Hematopoietic multipotent progenitor cell (in vitro differentiated cells): ENCODE data around the gene PELI2. TPM values are rescaled to one million over a fixed set of nuclear protein-coding genes. Genes with fewer than 3 reads are reported as not detected.
A peak's percentile ranks its signal among the peaks of the same experiment; 100 is the strongest.

Source experiments
- DNase-seq, 3 donors: peaks; one replicate each; pipeline ENCODE4 v3.0.0-alpha.2; 2011 to 2015; ENCODE audit warnings: low read depth in 2 of 3, low spot score in 2 of 3
- total RNA-seq: library from RNA; depleted of rRNA; stranded (reverse); fragments of >200 nt; gene quantifications from one replicate; pipeline ENCODE4 v1.2.3, GENCODE V29; 2012

The PELI2 gene
- total RNA-seq, 1 donor = 46.3 TPM

DNA sequence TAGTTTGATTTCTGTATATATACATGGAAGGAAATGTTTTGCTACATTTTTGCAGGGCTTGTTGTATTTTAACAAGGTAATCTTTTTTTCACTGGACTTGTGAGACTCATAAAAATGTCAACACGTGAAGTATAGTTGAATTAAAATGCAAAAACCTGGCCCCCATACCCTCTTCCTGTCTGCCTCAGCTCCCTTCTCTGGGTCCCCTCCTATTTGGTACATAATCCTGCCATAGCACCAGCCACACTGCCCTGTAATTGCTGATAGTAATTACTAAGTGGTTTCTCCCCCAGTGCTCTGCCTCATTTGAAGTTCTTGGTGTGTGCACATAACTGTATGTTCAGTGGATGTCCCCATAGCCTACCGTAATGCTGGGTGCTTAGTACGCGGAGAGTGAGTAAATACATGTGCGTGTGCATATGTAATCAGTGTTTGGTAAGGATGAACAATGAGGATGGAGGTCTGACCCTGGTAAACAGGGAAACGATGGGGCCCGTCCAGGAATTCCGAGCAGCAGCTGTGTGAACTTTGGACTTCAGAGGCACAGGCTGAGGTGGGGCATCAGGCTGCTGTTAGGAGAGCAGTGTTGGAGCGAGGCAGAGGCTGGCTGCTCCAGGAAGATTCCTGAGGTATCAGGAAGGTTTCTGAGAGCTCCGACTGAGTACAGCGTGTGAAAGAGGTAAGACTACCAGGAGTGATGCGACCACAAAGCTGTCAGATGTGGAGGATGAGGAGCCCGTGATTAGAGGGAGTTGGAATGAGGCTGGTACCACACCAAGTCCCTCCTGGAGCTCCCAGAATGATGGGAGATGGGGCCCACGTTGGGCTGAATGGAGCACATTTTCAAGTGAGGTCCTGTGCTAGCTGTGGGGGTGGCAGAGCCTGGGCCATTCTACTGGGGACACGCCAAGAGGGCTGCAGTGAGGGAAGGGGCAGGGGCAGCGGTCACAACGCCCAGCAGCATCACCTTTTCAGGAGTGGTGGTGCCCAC, 106.8 kb downstream of the PELI2 start:
- DNase-seq = no peak

DNA sequence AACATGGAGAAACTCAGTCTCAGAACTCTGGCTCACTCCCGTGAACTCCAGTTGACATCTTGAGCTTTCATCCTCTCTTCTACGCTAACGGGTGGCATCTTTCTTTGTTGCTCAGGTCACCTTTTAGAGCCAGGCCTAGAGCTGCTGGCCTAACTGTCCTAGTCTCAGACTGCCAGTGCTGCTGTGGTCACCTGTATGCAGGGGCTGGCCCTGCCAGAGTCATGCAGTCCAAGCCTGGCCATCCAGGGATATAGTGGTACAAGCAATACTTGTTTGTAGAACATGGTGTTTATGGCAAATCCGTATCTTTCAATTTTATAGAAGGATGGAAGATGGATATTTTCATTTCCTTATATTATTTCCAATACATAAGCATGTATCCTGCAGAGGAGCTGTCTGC, 117.2 kb downstream of the PELI2 start:
- DNase-seq = no peak

DNA sequence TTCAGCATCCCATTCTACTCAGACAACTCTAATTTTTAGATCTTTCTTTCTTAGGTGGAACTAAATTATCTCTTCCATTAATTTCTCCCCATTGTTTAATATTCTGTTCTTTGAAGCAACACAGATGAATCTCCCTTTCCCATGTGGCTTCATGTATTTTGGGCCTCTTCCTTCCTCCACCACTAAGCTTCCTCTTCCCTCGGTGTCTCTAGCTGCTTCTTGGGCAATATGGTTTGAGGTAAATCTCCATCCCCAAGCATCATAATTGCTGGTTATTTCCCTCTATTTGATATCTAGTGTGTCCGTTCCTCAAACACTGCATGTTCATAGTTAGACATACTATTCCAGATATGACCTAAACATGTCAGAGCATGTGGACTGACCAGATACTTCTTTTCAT, 119.2 kb downstream of the PELI2 start:
- peak in 1 of 3 donors; percentile 17 for DNase-seq

DNA sequence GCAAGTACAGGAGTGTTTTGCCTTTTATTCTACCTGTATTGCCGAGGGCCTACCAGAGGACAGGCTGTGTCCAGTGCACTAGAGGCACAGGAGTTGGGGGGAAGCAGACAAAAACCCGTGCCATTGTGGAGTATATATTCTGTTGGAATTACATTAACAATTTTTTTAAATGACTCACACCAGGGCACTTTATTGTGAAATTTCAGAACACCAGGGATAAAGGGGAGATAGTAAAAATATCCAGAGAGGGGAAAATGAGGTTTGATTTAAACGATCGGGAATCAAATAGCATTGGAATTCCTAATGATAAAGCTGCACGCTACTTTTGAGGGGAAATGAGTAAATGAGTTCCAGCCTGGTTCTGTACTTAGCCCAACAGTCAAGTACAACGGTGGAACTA, 123.2 kb downstream of the PELI2 start:
- DNase-seq = no peak

DNA sequence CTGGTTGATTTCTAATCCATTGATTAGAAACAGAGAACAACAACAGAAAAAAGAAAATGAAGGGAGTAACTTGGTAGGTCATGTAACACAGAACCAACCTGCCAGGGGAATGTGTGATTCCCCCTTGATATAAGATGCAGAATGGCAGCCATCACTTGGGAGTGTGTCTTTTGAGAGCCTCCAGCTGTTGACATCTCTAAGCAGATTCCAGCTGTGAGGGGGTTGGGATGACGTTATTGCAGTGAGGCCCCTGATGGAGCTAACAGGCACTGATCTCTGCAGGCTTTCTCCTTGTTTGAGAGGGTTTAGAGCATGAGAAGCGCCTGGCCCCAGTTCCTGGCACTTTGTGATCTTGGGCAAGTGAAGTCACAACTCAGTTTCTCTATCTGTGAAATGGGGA, 124.9 kb downstream of the PELI2 start:
- DNase-seq = no peak

DNA sequence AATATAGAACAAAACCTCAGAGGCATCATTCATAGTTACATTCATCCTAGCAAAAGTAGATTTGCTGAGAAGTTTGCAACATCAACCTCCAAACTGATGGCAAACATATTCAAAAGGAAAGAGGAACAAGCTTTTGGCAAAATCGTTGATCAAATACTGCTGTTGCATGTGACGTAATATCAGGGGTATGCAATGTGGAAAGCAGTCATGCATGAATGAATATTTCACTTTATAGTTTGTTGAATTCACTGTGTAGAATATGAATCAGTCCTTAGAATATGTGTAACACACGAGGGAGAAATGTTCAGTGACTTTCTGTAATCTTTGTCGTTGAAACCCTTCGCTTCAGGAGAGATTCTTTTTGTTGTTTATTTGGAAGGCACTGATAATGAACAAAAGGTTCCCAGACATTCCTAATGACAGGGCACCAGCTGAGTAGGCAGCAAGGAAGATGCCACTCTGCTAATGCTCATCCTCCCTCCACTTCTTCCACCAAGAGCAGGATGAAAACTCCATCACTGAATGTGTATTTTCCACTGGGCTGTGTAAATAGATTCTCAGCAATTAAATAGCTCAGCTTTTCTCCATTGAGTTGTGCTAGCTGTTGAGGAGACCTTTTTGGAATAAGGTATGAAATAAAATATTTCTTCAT, 126.1 kb downstream of the PELI2 start:
- DNase-seq = peak in 1 of 3 donors; percentile 38

DNA sequence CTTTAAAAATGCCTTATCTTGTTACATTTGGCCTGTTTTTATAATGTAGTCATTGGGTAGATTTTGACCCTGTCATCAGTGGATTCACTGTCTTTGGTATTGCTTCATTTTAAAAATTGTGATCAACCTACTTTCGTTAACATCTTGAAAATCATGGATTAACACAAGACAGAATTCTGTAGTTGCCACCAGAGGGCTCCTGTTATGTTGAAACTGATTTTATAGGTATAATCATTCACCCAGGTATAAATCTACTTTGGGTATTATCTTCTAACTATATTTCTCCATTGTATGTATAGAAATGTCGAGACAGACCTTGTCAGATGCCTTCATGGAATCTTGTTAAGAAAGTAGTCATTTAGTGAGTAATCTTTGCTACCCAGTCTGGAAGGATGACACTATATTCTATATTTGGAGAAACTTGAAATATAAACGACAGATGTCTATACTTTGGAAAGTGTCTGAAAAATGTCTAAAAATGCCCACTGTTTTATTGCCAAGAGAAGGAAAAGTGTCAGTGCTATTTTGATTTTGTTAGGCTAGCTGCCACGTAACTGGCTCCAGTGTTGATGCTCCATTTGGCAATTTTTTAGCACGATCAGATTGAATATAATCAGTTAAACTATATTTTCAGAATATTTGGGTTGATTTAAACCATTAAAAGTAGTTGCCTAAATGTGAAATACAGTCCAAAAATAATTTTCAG, 129.4 kb downstream of the PELI2 start:
- peak in 2 of 3 donors; percentile 7 to 38 for DNase-seq

DNA sequence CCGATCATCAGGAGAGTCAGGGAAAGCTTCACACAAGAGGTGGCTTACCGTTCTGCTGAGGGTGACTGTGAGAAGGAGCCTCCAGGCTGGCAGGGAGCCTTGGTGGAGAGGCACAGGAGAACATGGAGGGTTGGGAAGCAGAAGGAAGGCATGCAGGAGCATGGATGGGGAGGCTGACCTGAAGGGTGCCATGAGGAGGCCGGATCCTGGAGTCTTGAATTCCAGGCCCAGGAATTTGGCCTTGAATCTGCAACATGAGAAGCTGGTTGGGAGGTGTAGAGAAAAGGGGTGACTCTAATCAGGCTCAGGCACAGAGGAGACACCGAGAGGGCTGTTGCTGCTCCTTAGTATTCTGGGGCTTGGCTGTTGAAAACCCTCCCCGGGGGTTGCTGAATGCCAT, 130.2 kb downstream of the PELI2 start:
- no peak for DNase-seq

DNA sequence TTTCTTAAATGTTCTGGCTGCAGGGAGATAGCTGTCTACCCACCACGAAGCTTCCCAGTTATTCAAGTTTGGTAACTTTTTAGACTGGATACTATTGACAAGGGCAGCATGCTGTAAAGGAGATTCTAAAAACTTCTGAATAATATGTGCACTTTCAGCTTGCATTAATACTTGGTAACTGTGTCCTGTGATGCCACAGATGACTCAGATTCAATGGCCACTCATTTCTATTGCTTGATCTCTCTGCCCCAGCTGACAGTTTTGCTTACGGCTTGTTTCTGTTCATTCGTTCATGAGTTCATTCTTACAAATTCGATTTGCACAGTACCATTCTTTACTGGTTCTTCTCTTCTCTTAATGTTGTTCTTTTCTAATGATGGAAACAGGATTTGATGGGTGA, 142.8 kb downstream of the PELI2 start:
- no peak for DNase-seq

DNA sequence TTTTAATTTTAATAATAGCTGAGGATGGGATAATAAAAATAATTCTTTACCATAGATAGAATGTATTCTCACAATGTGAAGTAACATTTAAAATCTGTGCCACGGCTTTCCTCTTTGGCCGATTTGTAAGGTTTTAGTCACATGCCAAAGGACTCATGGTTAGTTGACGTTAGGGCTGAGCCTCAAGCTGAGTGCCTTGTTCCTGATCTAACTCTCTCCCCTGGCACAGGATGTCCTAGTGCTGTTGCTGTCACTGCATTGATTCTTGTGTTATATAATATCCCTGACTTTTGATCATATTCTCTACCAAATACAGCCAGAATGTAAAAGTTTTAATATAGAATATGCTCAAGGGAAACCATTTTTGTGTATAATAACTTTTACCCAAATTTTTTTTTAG, 144.3 kb downstream of the PELI2 start:
- no peak for DNase-seq

DNA sequence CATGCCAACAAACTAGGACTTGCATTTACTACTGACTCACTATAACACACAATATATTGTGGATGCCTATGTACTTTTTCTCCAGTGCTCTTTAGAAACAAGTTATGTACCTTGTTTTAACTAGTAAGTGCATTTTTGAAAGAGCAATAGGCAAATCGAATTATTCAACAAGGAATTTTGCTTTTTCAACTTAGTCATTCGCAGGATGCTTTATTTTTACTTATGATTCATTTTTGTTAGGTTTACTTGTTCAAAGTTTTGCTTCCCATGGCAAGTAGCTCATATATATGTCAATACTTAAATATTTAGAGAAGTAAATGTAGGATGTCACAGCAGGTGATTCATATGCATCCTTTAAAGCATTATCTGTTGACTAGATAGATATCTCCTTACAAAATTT, 149.8 kb downstream of the PELI2 start:
- DNase-seq = no peak

DNA sequence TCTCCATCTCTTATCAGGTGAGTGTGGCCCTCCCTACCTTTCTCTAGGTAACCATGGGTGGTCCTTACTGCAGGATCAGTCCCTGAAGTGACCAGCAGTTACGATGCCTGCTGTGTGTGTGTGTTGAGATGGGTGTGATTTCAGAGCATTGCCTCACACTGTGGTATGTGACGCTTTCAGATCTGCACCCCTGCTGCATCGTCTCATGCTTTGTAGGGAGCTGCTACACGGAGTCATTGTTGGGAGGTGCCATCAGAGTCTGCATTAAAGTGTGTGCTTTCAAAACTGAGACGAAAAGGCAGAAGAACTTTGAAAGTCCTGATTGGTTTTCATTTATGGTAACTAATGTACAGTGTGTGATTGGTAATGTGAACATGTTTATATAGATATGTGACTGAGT, 150.5 kb downstream of the PELI2 start:
- DNase-seq = no peak

DNA sequence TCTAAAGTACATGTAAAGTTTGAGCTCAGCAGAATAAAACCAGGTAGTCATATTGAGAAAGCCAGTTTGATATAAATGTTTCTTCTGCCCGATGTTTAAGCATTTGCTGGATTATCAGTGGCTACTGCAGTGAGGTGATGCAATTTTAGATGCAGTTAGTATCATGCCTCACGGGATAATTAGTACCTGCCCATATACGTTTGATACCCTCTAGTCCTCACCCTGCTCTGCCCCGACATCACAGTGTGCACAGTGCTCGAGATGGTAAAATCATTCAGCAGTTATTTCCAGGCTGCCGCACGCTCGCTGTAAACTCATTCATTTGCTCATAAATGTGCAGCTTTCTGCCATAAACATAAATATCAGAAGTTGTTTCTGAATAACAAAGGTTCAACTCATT, 152.7 kb downstream of the PELI2 start:
- no peak for DNase-seq

DNA sequence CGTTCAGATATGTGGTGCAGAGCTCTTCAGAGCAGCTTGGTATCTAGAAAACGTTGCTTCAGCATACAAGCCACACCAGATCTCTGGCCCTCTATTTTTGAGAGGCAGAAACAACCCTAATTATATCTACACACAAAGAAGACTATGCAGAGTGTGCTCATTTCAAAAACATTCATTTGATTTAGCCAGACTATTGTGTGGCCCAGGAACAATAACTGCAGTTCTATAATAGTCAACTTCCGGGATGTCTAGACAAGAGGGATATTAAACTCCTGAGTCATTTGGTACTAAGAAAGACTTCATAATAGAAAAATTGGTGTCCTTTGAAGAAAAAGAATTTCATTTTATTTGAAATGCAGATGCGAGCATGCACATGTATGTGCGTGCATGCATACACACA, 153.8 kb downstream of the PELI2 start:
- DNase-seq = no peak

DNA sequence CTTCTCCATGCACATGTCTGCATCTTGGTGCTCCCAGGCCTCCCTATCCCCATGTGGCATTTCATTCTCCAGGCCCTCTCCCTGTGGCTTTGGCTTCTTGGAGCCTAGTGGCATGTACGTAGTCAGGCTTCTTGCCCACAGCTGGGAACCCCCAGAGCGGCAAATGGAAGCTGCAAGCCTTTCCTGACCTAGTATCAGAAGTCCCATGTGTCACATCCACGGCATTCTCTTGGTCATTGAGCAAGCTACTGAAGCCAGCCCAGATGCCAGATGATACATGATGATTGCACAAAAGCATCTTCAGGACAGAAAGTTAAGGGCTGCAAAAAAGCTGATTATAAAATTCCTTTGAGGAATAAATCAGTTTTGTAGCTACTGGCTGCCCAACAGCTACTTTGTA, 154.9 kb downstream of the PELI2 start:
- no peak for DNase-seq

DNA sequence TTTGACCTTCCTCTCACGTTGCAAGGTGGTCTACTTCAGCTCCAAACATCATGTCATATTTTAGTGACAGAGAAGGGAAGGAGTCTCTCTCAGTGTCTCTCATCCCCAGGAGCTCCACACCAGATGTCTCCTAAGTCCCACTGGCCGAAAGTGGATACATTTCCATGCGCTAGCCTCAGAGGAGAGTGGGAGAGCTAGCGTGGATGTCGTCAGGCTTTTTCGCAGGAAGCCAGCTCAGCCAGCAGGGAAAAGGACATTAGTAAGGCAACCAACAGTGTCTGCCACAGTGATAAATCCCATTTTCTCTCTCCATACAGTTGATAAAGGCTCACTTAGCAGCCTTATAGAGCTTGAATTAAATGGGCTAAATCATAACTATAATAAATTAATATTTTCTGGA, 155.7 kb downstream of the PELI2 start:
- no peak for DNase-seq

DNA sequence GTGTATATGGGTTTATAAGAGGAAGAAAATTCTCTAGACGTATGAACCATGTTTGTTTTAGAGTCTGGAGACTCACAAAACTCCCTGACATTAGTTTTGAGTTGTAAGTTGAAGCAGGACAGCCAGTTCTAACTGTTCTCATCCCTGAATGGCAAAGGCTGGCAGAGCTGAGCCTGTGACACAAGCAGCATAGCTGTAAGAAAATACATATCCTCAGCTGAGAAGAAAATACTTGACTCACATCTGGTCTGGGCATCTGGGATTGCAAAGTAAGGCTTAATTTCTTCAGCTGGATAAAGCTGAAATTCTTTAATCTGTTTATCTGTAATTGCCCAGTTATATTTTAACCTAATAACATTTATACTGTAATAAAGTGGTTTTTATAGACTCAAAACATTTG, 156.3 kb downstream of the PELI2 start:
- DNase-seq = no peak

DNA sequence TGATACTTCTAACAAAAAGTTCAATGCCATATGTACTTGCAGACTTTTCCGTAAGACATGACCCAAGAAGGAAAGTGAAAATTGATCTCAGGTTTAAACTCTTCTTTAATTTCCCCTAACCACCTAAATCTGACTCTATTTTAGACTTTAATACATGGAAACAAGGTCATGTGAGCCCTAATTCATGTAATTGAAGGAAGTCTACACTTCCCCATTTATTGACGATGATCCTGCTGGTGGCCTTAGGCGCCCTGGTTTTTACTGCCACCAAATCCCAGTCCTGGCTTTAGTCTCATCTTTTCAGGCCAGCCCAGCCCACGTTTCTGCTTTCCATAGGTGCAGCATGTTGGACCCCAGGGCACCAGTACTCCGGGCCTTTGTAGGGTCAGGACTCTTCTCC, 157.9 kb downstream of the PELI2 start:
- DNase-seq = no peak

DNA sequence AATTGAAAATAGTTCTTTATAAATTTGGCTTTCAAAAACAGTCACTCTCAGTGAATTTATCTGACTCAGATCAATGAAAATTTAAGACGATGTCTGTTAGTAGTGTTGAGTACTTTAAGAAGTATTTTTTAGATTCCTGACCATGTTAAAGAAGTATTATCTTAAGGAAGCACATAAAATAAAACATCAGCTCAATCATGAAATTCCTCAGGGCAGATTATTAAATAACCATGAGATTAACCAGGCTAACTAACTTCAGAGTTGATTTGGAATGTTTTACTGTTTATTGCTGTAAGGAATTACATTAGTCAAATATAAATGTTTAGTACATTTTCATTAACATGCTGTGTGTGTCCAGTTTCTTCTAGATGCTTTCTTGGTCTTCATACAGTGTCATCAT, 160.2 kb downstream of the PELI2 start:
- no peak for DNase-seq

DNA sequence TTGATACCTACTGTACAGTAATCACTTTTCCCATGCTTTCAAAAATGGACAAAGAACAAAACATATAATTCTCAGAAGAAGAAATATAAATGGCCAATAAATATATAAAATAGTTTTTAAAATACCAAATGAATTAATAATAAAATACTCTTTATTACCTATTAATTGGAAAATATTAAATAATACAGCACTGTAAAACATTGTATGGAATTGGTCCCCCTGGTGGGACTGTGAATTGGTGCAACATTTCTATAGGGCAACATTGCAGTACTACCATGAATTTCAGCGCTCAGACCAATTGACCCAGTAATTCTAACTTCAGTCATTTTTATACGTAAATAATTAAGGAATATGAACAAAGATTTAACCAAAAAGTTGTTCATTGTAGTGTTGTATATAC, 162.6 kb downstream of the PELI2 start:
- peak in 1 of 3 donors; percentile 15 for DNase-seq

DNA sequence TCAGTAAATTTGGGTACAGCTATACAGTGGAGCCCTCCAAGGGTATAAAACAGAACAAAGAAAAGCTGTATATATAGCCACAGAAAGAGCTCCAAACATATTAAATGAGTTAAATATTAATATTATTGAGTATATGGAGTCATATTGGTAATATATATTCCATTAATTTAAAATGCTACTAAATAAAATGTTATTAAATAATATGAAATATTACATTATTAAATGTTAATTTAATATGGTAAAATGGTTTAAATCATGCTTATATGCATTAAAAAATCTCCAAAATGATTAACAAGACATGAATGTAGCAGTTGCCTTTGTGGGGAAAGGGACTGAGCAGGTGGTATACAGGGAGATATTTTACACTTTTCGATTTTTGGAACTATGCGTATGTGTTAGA, 164.0 kb downstream of the PELI2 start:
- DNase-seq = no peak

DNA sequence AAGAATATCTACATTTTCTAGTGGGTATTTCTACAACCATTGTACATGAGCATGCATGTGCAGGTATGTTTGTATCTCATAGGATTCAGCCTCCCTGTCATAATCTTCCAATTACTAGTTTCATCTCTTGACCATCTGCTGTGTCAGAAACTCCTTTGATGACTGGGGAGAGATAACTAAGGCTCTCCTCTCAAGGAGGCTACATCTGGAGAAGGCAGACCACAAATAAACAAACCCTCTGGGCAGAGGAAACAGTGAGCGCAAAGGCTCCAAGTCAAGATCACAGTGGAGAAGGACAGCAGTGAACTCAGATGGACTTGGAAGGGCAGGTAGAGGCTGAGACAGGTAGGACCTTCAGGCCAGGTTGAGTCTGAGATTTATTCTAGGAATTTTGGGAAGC, 166.4 kb downstream of the PELI2 start:
- no peak for DNase-seq
